Activated CD8-positive, alpha-beta memory T cell treated with anti-CD3 and anti-CD28 coated beads, Interleukin-2, amount 50 U/mL, for 24 hours (primary cell): Measurements from ENCODE around the gene LRRC75A.
"Not testable (repeated sequence)": the region's sequence is repeated elsewhere in the genome, so short reads cannot be mapped to it uniquely, and the experiment has no call there.

Experiments
- DNase-seq: peaks from one replicate; pipeline ENCODE4 v3.0.0-alpha.2; 2020; ENCODE audit errors: extremely low read depth

Gene LRRC75A

DNA sequence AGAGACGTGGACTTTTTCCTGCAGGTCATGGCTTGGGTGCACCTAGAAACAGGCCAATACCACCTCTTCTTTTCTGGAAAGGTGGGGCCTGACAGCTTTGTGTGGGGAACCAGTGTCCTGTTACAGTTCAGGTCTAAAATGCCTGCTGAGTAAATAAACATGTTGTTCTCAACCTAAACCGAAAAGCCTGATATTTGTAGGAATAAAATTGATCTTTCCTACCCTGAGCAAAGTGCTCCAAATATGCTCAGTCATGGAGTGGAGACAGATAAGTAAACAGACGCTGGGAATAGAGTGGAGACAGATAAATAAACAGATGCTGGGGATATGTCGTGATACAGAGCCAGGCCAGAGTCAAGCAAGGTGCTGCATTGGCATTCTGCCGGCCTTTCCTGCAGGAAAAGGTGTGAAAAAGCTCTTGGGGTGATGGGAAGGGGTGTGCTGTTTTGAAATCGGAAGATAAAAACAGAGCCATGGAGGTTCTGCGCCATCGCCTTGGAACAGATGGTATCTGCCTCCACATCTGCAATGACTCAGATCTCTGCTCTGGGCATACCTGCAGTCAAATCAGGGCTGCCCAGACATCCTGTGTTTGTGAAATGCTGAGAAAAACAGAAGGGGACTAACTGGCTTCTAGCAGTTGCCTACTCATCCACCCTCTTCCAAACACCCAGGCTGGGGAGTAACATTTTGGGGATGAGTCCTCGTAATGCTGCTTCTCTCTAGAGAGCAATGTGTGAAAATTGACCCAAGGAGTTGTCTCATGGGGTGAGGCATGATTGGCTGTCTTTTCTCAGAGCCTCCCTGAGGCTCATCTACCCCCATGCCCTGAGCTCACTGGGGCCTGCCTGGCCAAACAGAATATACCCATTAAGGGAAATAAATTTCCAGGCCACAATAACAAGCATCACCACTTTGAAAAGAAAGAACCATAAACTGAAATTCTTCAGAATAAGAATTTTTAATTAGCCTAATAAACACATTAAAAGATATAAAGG lies 93.4 kb downstream of the LRRC75A start:
- no peak for DNase-seq

DNA sequence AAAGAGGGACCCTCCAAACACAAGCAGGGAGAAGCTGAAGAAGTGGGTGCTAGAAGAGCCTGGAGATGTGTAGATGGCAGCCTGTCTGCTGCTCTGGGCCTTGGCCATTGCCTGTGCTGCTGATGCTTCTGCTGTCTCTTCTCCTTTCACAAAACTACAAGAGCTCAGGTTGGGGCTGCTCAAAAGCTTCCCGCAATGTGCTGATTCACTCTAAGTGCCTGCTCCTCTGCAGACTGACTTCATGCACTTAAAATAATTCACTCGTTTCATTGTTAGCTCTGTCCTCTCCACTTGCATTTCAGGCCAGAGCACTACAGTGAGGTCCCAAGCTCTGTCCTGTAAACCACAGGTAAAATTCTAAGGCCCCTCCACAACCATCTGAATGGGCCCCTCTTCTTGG lies 95.3 kb downstream of the LRRC75A start:
- not testable (repeated sequence) for DNase-seq

DNA sequence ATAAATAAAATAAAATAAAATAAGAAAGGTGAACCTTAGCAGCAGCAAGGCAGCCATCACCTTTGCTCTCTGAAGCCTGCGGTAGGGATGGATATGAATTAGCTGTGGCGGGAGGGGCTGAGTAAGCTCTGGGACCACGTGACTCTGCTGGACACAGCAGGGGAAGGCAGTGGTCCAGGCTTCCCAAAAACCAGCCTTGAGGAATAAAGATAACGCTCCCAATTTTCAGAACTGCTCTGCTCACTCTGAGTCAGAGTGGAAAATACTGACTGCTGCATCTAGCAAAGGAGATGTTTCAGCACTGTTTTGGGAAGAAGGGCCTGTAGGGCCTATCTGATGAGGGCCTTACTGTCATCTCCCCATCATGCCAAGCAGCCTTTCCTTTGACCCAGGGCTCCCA lies 96.1 kb downstream of the LRRC75A start:
- DNase-seq: not testable (repeated sequence)

DNA sequence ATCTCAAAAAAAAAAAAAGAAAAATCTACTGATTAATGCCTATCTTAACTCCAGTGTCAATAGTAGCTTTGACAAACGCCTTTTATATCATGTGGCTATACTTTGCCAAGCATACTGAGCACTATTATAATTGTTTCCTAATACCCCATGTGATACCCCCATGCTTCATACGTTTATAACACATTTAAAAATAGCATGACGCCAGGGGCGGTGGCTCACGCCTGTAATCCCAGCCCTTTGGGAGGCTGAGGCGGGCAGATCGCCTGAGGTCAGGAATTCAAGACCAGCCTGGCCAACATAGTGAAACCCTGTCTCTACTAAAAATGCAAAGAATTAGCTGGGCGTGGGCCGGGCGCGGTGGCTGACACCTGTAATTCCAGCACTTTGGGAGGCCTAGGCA lies 99.5 kb downstream of the LRRC75A start:
- not testable (repeated sequence) for DNase-seq
